T-helper 1 cell treated with Interleukin-12 subunit alpha and Interleukin-12 subunit beta and Interleukin-4 antibody, amounts not matched to agents 30 μg/mL and 1 μg/mL, for 36 hours (primary cell): ENCODE data around the gene STX3.

Experiments
- H3K27ac Mint-ChIP-seq: one replicate; pipeline ENCODE4 v1.8.0; 2021; ENCODE audit warnings: mild to moderate bottlenecking, mixed read lengths
- H3K27me3 Mint-ChIP-seq: one replicate; pipeline ENCODE4 v1.8.0; 2021; ENCODE audit warnings: low read depth, mixed read lengths
- H3K36me3 Mint-ChIP-seq: one replicate; pipeline ENCODE4 v1.8.0; 2021; ENCODE audit warnings: low read depth, mixed read lengths
- H3K4me1 Mint-ChIP-seq: one replicate; pipeline ENCODE4 v1.8.0; 2021; ENCODE audit warnings: low read depth, mixed read lengths
- H3K4me3 Mint-ChIP-seq: one replicate; pipeline ENCODE4 v1.8.0; 2021; ENCODE audit warnings: mild to moderate bottlenecking, moderate library complexity, mixed read lengths
- H3K9me3 Mint-ChIP-seq: one replicate; pipeline ENCODE4 v1.8.0; 2021; ENCODE audit warnings: mixed read lengths

Gene STX3

GRCh38 chr11:59854871-59855270 lies 99.7 kb downstream of the STX3 start:
- H3K27me3 Mint-ChIP-seq: peaks cover 6% of the 10 kb centered on the region
- H3K9me3 Mint-ChIP-seq: no peaks in the 10 kb centered on the region
- H3K4me1 Mint-ChIP-seq: peaks cover 15% of the 10 kb centered on the region
- H3K36me3 Mint-ChIP-seq: no peaks in the 10 kb centered on the region
- no peak overlapping the region for H3K4me3 Mint-ChIP-seq
- H3K27ac Mint-ChIP-seq: no peak overlapping the region
